Vagina (tissue), 2 donors: ENCODE data around the gene ITPKB.
A peak's percentile ranks its signal among the peaks of the same experiment; 100 is the strongest.

Source experiments
- POLR2AphosphoS5 ChIP-seq, 2 donors: sonication (generic); formaldehyde crosslinking; IDR thresholded peaks; one replicate each; pipeline ENCODE4 v1.9.0; 2017; ENCODE audit warnings: antibody characterized with exemption in 2 of 2, mild to moderate bottlenecking in 2 of 2, low read depth in 1 of 2; ENCODE audit not compliant: insufficient read depth in 1 of 2
- TF ChIP-seq, protein P1 (sequence below), 3 experiments: fragments of 450-650 bp in 2 of 3; fragments of 200-600 bp in 1 of 3; sonication (generic) in 1 of 3; IDR thresholded peaks; one replicate each; pipeline ENCODE4 v1.5.1; 2017 to 2019; ENCODE audit warnings: antibody characterized with exemption in 3 of 3, mild to moderate bottlenecking in 2 of 3, moderate library complexity in 2 of 3

DNA sequence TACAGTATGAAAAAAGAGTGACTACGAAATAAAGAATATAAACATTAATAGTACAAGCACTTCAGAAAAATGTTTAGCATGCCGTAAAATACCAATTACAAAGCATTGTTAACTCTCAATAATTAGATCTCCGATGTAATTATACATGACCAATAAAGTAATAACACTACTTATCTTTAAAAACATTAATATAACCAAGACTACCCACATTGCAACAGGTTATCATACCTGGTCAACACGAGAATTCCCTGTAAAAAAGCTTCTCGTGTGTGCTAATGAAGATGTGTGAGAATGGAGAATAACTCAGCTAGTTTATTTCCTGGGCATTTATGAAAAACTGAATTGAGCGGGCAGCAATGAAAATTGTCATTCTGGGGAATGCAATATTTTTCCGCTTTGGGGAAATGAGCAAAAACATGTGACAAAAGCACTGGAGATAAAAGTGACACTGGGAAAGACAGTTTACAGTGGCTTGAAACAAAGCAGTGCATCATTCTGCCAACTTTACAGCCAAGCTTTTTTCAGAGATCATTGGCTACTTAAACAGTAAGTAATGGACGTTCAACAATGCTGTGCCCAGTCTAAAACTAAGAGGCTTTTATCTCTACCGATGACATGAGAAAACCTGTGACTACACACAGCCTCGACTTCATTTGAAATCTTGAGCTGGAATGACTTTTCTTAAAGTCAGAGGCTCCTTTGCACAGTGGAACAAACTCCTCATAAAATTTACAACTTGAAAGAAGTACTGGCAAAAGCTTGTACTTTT is 34.7 kb downstream of the ITPKB start:
- TF ChIP-seq, protein P1, sequence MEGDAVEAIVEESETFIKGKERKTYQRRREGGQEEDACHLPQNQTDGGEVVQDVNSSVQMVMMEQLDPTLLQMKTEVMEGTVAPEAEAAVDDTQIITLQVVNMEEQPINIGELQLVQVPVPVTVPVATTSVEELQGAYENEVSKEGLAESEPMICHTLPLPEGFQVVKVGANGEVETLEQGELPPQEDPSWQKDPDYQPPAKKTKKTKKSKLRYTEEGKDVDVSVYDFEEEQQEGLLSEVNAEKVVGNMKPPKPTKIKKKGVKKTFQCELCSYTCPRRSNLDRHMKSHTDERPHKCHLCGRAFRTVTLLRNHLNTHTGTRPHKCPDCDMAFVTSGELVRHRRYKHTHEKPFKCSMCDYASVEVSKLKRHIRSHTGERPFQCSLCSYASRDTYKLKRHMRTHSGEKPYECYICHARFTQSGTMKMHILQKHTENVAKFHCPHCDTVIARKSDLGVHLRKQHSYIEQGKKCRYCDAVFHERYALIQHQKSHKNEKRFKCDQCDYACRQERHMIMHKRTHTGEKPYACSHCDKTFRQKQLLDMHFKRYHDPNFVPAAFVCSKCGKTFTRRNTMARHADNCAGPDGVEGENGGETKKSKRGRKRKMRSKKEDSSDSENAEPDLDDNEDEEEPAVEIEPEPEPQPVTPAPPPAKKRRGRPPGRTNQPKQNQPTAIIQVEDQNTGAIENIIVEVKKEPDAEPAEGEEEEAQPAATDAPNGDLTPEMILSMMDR (IDR thresholded peaks at IDR 0.05), result no peak
- peak in 1 of 2 donors; percentile 52 for TF ChIP-seq POLR2AphosphoS5 (IDR thresholded peaks at IDR 0.05; ENCODE audit: insufficient read depth in 1 of 2, low read depth in 1 of 2)
